ENCODE results near the gene CNIH1. TPM values are rescaled to one million over a fixed set of nuclear protein-coding genes. Genes with fewer than 3 reads are reported as not detected.

CNIH1 gene
- total RNA-seq, 1 experiment from 2014 or later = 80.7 TPM

DNA sequence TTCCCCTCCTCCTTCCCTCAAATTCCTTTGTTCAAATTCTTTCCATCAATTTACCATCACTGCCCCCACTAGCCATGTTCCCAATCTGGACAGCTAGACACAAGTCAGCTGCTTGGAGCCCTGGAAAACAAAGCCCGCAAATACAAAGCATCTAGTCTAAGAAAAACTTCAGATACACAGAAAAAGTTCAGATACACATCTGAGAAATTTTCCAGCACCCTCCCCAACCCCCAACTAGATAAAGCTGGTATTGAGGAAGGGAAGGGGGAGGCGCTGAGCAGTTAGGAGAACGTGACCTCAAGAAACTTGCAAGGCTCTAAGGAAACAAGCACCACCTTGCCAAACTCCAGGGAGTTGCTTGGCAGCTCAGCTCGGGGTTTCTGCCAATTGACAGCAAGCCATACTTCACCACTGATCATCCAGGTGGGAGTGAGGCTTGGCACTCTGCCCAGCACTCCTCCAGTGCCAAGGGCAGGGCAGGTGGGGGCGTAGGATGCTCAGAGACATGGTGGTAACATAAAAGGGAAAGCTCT is 5.1 kb upstream of the CNIH1 start:
- ChIA-PET CTCF (interaction anchor here (0.7 kb wide), 1 partner anchor 42 kb away, joined by 3 read pairs; no protein-coding TSS in a partner anchor), POLR2A (interaction anchor here (0.6 kb wide), 1 partner anchor 49 kb away, joined by 3 read pairs; the partner anchor contains the start of gene CDKN3)
- no peak for TF ChIP-seq MXD4 (CRISPR knock-in tag; IDR thresholded peaks at IDR 0.05; ENCODE audit: borderline replicate concordance)
- no peak for TF ChIP-seq SMAD3 (CRISPR knock-in tag; IDR thresholded peaks at IDR 0.05; ENCODE audit: borderline replicate concordance)
- TF ChIP-seq, protein P1, sequence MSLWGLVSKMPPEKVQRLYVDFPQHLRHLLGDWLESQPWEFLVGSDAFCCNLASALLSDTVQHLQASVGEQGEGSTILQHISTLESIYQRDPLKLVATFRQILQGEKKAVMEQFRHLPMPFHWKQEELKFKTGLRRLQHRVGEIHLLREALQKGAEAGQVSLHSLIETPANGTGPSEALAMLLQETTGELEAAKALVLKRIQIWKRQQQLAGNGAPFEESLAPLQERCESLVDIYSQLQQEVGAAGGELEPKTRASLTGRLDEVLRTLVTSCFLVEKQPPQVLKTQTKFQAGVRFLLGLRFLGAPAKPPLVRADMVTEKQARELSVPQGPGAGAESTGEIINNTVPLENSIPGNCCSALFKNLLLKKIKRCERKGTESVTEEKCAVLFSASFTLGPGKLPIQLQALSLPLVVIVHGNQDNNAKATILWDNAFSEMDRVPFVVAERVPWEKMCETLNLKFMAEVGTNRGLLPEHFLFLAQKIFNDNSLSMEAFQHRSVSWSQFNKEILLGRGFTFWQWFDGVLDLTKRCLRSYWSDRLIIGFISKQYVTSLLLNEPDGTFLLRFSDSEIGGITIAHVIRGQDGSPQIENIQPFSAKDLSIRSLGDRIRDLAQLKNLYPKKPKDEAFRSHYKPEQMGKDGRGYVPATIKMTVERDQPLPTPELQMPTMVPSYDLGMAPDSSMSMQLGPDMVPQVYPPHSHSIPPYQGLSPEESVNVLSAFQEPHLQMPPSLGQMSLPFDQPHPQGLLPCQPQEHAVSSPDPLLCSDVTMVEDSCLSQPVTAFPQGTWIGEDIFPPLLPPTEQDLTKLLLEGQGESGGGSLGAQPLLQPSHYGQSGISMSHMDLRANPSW (CRISPR knock-in tag; conservative IDR thresholded peaks at IDR 0.05; ENCODE audit: low read depth) = no peak
- TF ChIP-seq, protein P2, sequence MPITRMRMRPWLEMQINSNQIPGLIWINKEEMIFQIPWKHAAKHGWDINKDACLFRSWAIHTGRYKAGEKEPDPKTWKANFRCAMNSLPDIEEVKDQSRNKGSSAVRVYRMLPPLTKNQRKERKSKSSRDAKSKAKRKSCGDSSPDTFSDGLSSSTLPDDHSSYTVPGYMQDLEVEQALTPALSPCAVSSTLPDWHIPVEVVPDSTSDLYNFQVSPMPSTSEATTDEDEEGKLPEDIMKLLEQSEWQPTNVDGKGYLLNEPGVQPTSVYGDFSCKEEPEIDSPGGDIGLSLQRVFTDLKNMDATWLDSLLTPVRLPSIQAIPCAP (CRISPR knock-in tag; IDR thresholded peaks at IDR 0.05) = no peak
- TF ChIP-seq ZNF138 (CRISPR knock-in tag; conservative IDR thresholded peaks at IDR 0.05) = no peak
- TF ChIP-seq, protein P3, sequence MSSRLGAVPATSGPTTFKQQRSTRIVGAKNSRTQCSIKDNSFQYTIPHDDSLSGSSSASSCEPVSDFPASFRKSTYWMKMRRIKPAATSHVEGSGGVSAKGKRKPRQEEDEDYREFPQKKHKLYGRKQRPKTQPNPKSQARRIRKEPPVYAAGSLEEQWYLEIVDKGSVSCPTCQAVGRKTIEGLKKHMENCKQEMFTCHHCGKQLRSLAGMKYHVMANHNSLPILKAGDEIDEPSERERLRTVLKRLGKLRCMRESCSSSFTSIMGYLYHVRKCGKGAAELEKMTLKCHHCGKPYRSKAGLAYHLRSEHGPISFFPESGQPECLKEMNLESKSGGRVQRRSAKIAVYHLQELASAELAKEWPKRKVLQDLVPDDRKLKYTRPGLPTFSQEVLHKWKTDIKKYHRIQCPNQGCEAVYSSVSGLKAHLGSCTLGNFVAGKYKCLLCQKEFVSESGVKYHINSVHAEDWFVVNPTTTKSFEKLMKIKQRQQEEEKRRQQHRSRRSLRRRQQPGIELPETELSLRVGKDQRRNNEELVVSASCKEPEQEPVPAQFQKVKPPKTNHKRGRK (CRISPR knock-in tag; IDR thresholded peaks at IDR 0.05; ENCODE audit: borderline replicate concordance) = no peak
- TF ChIP-seq IRF2 (CRISPR knock-in tag; IDR thresholded peaks at IDR 0.05; ENCODE audit: borderline replicate concordance, low read depth) = no peak
- TF ChIP-seq GRHL2 (CRISPR knock-in tag; IDR thresholded peaks at IDR 0.05; ENCODE audit: insufficient replicate concordance, severe bottlenecking) = no peak
- ATAC-seq = no peak
- no peak overlapping the region for H3K4me3 Mint-ChIP-seq
- H3K27me3 Mint-ChIP-seq (ENCODE audit: low read depth) = peaks cover 5% of the 10 kb centered on the region
- no peak overlapping the region for H3K27ac Mint-ChIP-seq
- H3K36me3 Mint-ChIP-seq = no peaks in the 10 kb centered on the region
- H3K4me1 Mint-ChIP-seq = peaks cover 14% of the 10 kb centered on the region
- DNase-seq (ENCODE audit: low spot score) = no peak
- H3K9me3 Mint-ChIP-seq = 0 out of 2 replicates have a peak, but pooled peaks cover 7% of the 10 kb centered on the region

DNA sequence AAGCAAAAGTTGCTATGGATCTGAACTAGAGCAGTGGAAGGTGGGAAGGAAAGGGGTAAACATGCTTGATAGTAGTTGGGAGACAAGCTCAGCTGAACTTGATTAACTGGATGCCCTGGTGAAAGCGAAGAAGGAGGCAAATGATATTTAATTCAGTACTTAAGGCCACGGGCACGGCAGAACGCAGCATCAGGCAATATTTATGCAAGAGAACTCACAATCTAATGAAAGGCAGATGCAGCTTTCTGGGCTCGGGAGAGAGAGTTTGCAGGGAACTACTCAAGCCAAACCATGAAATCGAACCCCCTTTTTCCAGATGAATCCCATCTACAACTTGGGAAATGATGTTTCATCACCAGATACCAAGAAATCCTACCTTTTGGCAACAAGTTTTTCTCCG is 3.5 kb upstream of the CNIH1 start:
- H3K36me3 Mint-ChIP-seq = no peaks in the 10 kb centered on the region
- ChIA-PET POLR2A (no interaction called here), CTCF (interaction anchor here (2.2 kb wide), 1 partner anchor 78 kb away, joined by 7 read pairs; no protein-coding TSS in a partner anchor)
- no peak overlapping the region for H3K4me3 Mint-ChIP-seq
- TF ChIP-seq ZNF671 (CRISPR knock-in tag; IDR thresholded peaks at IDR 0.05) (no peak), CREM (CRISPR knock-in tag; IDR thresholded peaks at IDR 0.05) (no peak), ZNF423 (CRISPR knock-in tag; IDR thresholded peaks at IDR 0.05) (no peak), CREB1 (CRISPR knock-in tag; IDR thresholded peaks at IDR 0.05) (no peak), NR3C1 (CRISPR knock-in tag; conservative IDR thresholded peaks at IDR 0.05; ENCODE audit: low read depth) (no peak), ZNF396 (CRISPR knock-in tag; IDR thresholded peaks at IDR 0.05; ENCODE audit: borderline replicate concordance) (no peak), RELA (CRISPR knock-in tag; IDR thresholded peaks at IDR 0.05; ENCODE audit: borderline replicate concordance) (no peak), SMAD4 (CRISPR knock-in tag; IDR thresholded peaks at IDR 0.05) (no peak)
- TF ChIP-seq, protein P4, sequence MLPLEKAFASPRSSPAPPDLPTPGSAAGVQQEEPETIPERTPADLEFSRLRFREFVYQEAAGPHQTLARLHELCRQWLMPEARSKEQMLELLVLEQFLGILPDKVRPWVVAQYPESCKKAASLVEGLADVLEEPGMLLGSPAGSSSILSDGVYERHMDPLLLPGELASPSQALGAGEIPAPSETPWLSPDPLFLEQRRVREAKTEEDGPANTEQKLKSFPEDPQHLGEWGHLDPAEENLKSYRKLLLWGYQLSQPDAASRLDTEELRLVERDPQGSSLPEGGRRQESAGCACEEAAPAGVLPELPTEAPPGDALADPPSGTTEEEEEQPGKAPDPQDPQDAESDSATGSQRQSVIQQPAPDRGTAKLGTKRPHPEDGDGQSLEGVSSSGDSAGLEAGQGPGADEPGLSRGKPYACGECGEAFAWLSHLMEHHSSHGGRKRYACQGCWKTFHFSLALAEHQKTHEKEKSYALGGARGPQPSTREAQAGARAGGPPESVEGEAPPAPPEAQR (CRISPR knock-in tag; IDR thresholded peaks at IDR 0.05) = no peak
- 0 out of 2 replicates have a peak, but pooled peaks cover 7% of the 10 kb centered on the region for H3K9me3 Mint-ChIP-seq
- ATAC-seq (no peak), DNase-seq (ENCODE audit: low spot score) (no peak)
- peaks cover 5% of the 10 kb centered on the region for H3K27me3 Mint-ChIP-seq (ENCODE audit: low read depth)
- peaks cover 20% of the 10 kb centered on the region for H3K4me1 Mint-ChIP-seq
- no peak overlapping the region for H3K27ac Mint-ChIP-seq

Measured in WTC11 (cell line).